Immature natural killer cell (primary cell): ENCODE data around the gene PERM1. TPM values are rescaled to one million over a fixed set of nuclear protein-coding genes. Genes with fewer than 3 reads are reported as not detected.

Source experiments
- DNase-seq, 3 donors: peaks; one replicate each; pipeline ENCODE4 v3.0.0; 2022; ENCODE audit warnings: mixed read lengths in 1 of 3
- H3K27ac Mint-ChIP-seq, 6 donors: one replicate each; pipeline ENCODE4 v1.8.0; 2020; ENCODE audit warnings: mixed read lengths in 6 of 6, mild to moderate bottlenecking in 5 of 6, inconsistent platforms in 4 of 6, moderate library complexity in 3 of 6
- H3K27me3 Mint-ChIP-seq, 3 donors: one replicate each; pipeline ENCODE4 v1.8.0; 2020 to 2021; ENCODE audit warnings: low read depth in 3 of 3, mild to moderate bottlenecking in 3 of 3, mixed read lengths in 3 of 3, moderate library complexity in 3 of 3, inconsistent platforms in 1 of 3
- H3K36me3 Mint-ChIP-seq, 3 donors: one replicate each; pipeline ENCODE4 v1.8.0; 2020; ENCODE audit warnings: mixed read lengths in 3 of 3, inconsistent platforms in 2 of 3, mild to moderate bottlenecking in 2 of 3
- H3K4me1 Mint-ChIP-seq, 2 donors: one replicate each; pipeline ENCODE4 v1.8.0; 2020; ENCODE audit warnings: inconsistent platforms in 2 of 2, mild to moderate bottlenecking in 2 of 2, mixed read lengths in 2 of 2, moderate library complexity in 1 of 2
- H3K4me3 Mint-ChIP-seq, 5 donors: one replicate each; pipeline ENCODE4 v1.8.0; 2020; ENCODE audit warnings: mild to moderate bottlenecking in 5 of 5, mixed read lengths in 5 of 5, inconsistent platforms in 3 of 5, moderate library complexity in 3 of 5
- H3K9me3 Mint-ChIP-seq, 6 donors: one replicate each; pipeline ENCODE4 v1.8.0; 2020; ENCODE audit warnings: mild to moderate bottlenecking in 6 of 6, mixed read lengths in 6 of 6, inconsistent platforms in 4 of 6, moderate library complexity in 3 of 6
- polyA plus RNA-seq, 3 donors: library from polyadenylated mRNA; unstranded; fragments of 300-500 nt; fragmentation: Illumina TruSeq; gene quantifications; one replicate each; pipeline ENCODE4 v1.2.3, GENCODE V29; 2021

Gene PERM1
- polyA plus RNA-seq, 3 donors from 2014 or later, result not detected

GRCh38 chr1:943545-944340, 38.1 kb downstream of the PERM1 start:
- DNase-seq, result no peak
- peaks cover 4 to 10% (median 7%) of the 10 kb centered on the region in 3 donors for H3K36me3 Mint-ChIP-seq
- no peak overlapping the region for H3K4me3 Mint-ChIP-seq
- no peak overlapping the region for H3K27ac Mint-ChIP-seq
- H3K9me3 Mint-ChIP-seq, result no peaks in the 10 kb centered on the region
- peaks cover 3 to 11% (median 6%) of the 10 kb centered on the region in 3 donors for H3K27me3 Mint-ChIP-seq
- peaks cover 0 to 8% of the 10 kb centered on the region in 2 donors for H3K4me1 Mint-ChIP-seq

GRCh38 chr1:942864-943533, 38.9 kb downstream of the PERM1 start:
- H3K27ac Mint-ChIP-seq, result no peak overlapping the region
- H3K4me1 Mint-ChIP-seq, result peaks cover 0 to 8% of the 10 kb centered on the region in 2 donors
- H3K4me3 Mint-ChIP-seq, result no peak overlapping the region
- H3K36me3 Mint-ChIP-seq, result peaks cover 4 to 8% (median 7%) of the 10 kb centered on the region in 3 donors
- H3K9me3 Mint-ChIP-seq, result no peaks in the 10 kb centered on the region
- H3K27me3 Mint-ChIP-seq, result peaks cover 3 to 14% (median 6%) of the 10 kb centered on the region in 3 donors
- no peak for DNase-seq

- peaks cover 0 to 8% of the 10 kb centered on the region in 2 donors for H3K4me1 Mint-ChIP-seq
- no peak overlapping the region for H3K27ac Mint-ChIP-seq
- H3K27me3 Mint-ChIP-seq, result peaks cover 4 to 14% (median 10%) of the 10 kb centered on the region in 3 donors
- H3K9me3 Mint-ChIP-seq, result no peaks in the 10 kb centered on the region
- H3K36me3 Mint-ChIP-seq, result peaks cover 4 to 8% (median 7%) of the 10 kb centered on the region in 3 donors
- DNase-seq, result no peak
- no peak overlapping the region for H3K4me3 Mint-ChIP-seq
Observed at GRCh38 chr1:942411-942821, 39.5 kb downstream of the PERM1 start.

- H3K27me3 Mint-ChIP-seq, result peaks cover 4 to 14% (median 10%) of the 10 kb centered on the region in 3 donors
- no peak overlapping the region for H3K27ac Mint-ChIP-seq
- no peaks in the 10 kb centered on the region for H3K9me3 Mint-ChIP-seq
- H3K36me3 Mint-ChIP-seq, result peaks cover 4 to 8% (median 4%) of the 10 kb centered on the region in 3 donors
- no peak for DNase-seq
- peaks cover 0 to 8% of the 10 kb centered on the region in 2 donors for H3K4me1 Mint-ChIP-seq
- peak overlapping the region in 3 of 5 donors; percentile 27 to 70 (median 67) for H3K4me3 Mint-ChIP-seq
Observed at GRCh38 chr1:941588-942383, 40.1 kb downstream of the PERM1 start.

GRCh38 chr1:941015-941587, 40.8 kb downstream of the PERM1 start:
- DNase-seq, result no peak
- Mint-ChIP-seq H3K9me3 (no peaks in the 10 kb centered on the region), H3K27me3 (peaks cover 4 to 14% (median 10%) of the 10 kb centered on the region in 3 donors), H3K4me1 (peaks cover 0 to 8% of the 10 kb centered on the region in 2 donors), H3K4me3 (peak overlapping the region in 4 of 5 donors; percentile 27 to 70 (median 68)), H3K27ac (no peak overlapping the region), H3K36me3 (peaks cover 4 to 8% (median 4%) of the 10 kb centered on the region in 3 donors)

- no peaks in the 10 kb centered on the region for H3K9me3 Mint-ChIP-seq
- H3K4me3 Mint-ChIP-seq, result peak overlapping the region in 4 of 5 donors; percentile 41 to 54 (median 48)
- H3K4me1 Mint-ChIP-seq, result peaks cover 0 to 8% of the 10 kb centered on the region in 2 donors
- no peak for DNase-seq
- H3K27me3 Mint-ChIP-seq, result peaks cover 4 to 14% (median 10%) of the 10 kb centered on the region in 3 donors
- no peak overlapping the region for H3K27ac Mint-ChIP-seq
- peaks cover 3 to 4% (median 4%) of the 10 kb centered on the region in 3 donors for H3K36me3 Mint-ChIP-seq
Observed at GRCh38 chr1:940107-941014, 41.5 kb downstream of the PERM1 start.

GRCh38 chr1:939511-940106, 42.3 kb downstream of the PERM1 start:
- H3K4me1 Mint-ChIP-seq, result peaks cover 0 to 8% of the 10 kb centered on the region in 2 donors
- peaks cover 4 to 19% (median 10%) of the 10 kb centered on the region in 3 donors for H3K27me3 Mint-ChIP-seq
- H3K27ac Mint-ChIP-seq, result no peak overlapping the region
- no peak for DNase-seq
- H3K9me3 Mint-ChIP-seq, result no peaks in the 10 kb centered on the region
- no peaks in the 10 kb centered on the region for H3K36me3 Mint-ChIP-seq
- H3K4me3 Mint-ChIP-seq, result peak overlapping the region in 1 of 5 donors; percentile 38

GRCh38 chr1:938711-939489, 43.0 kb downstream of the PERM1 start:
- Mint-ChIP-seq H3K27me3 (peaks cover 4 to 19% (median 10%) of the 10 kb centered on the region in 3 donors), H3K9me3 (no peaks in the 10 kb centered on the region), H3K4me1 (peaks cover 0 to 8% of the 10 kb centered on the region in 2 donors), H3K4me3 (peak overlapping the region in 1 of 5 donors; percentile 38), H3K27ac (no peak overlapping the region), H3K36me3 (no peaks in the 10 kb centered on the region)
- no peak for DNase-seq

GRCh38 chr1:938088-938683, 43.7 kb downstream of the PERM1 start:
- Mint-ChIP-seq H3K4me1 (peaks cover 0 to 8% of the 10 kb centered on the region in 2 donors), H3K27ac (no peak overlapping the region), H3K4me3 (no peak overlapping the region), H3K9me3 (no peaks in the 10 kb centered on the region), H3K27me3 (peaks cover 4 to 17% (median 10%) of the 10 kb centered on the region in 3 donors), H3K36me3 (no peaks in the 10 kb centered on the region)
- no peak for DNase-seq

- H3K4me3 Mint-ChIP-seq, result no peak overlapping the region
- H3K27me3 Mint-ChIP-seq, result peaks cover 4 to 18% (median 11%) of the 10 kb centered on the region in 3 donors
- H3K4me1 Mint-ChIP-seq, result peaks cover 0 to 8% of the 10 kb centered on the region in 2 donors
- no peaks in the 10 kb centered on the region for H3K36me3 Mint-ChIP-seq
- no peaks in the 10 kb centered on the region for H3K9me3 Mint-ChIP-seq
- DNase-seq, result no peak
- H3K27ac Mint-ChIP-seq, result no peak overlapping the region
Observed at GRCh38 chr1:937521-937920, 44.4 kb downstream of the PERM1 start.
